ENCODE results near the gene MPZL3. TPM values are rescaled to one million over a fixed set of nuclear protein-coding genes. Genes with fewer than 3 reads are reported as not detected.

The MPZL3 gene
- total RNA-seq, 1 experiment from 2014 or later = 8.7 TPM

GRCh38 chr11:118287006-118287405, 34.8 kb upstream of the MPZL3 start:
- DNase-seq (ENCODE audit: low read depth, low spot score) = no peak
- TF ChIP-seq REST (IDR thresholded peaks at IDR 0.05; ENCODE audit: low read depth) (no peak), ELF1 (IDR thresholded peaks at IDR 0.05; ENCODE audit: borderline replicate concordance, low read depth) (no peak), RAD21 (IDR thresholded peaks at IDR 0.05; ENCODE audit: low read depth) (no peak), JUND (IDR thresholded peaks at IDR 0.05) (peak; percentile 51), FOSL1 (IDR thresholded peaks at IDR 0.05; ENCODE audit: low read depth) (peak; percentile 60), EZH2 (IDR thresholded peaks at IDR 0.05) (no peak), SIN3A (IDR thresholded peaks at IDR 0.05; ENCODE audit: low read depth) (no peak)

More at GRCh38 chr11:118287006-118287405, 34.8 kb upstream of the MPZL3 start:
- no peaks in the 10 kb centered on the region for H4K20me1 ChIP-seq (ENCODE audit: insufficient read depth)
- H3K27ac ChIP-seq (ENCODE audit: low read depth, low read length) = no peak overlapping the region
- RAD21 ChIA-PET (ENCODE audit: low non-redundant PET in 1 of 2, low total read pairs in 2 of 2, uncharacterized antibody in 2 of 2, unreplicated experiment in 2 of 2) = no interaction called here
- no peaks in the 10 kb centered on the region for H3K27me3 ChIP-seq (ENCODE audit: insufficient read depth, low read length)
- peak overlapping the region; percentile 35; the same call in 1 of the 2 replicates for H3K4me2 ChIP-seq (ENCODE audit: low read length)
- no TSS peak for BruUV-seq (replicated peaks)
- peaks cover 10 to 25% of the 10 kb centered on the region in 2 experiments; a peak in 3 of 4 replicates for H3K4me1 ChIP-seq (ENCODE audit: control insufficient read depth in 1 of 2, insufficient read depth in 2 of 2, low read length in 2 of 2)
- CTCF ChIA-PET = interaction anchor here (0.9 to 2.8 kb wide), 2 partner anchors 88 to 89 kb away, joined by 3 to 17 read pairs; no protein-coding TSS in a partner anchor
- intact Hi-C loops (cut with micrococcal nuclease) = loop anchor here (5.0 kb wide), 1 partner anchor 480 kb away; no protein-coding TSS in a partner anchor
- POLR2A ChIA-PET = no interaction called here
- H3K79me2 ChIP-seq (ENCODE audit: insufficient read depth, low read length) = no peaks in the 10 kb centered on the region
- no peaks in the 10 kb centered on the region for H3K9me2 ChIP-seq (ENCODE audit: insufficient read depth)
- no peaks in the 10 kb centered on the region for H3K9me3 ChIP-seq (ENCODE audit: control insufficient read depth in 1 of 2, insufficient read depth in 1 of 2, low read depth in 1 of 2, low read length in 2 of 2)
- H2AFZ ChIP-seq (ENCODE audit: low read depth, low read length, poor library complexity, severe bottlenecking) = no peak overlapping the region
- H3K4me3 ChIP-seq (replicated peaks in 1 of 2; ENCODE audit: low read depth in 1 of 2, low read length in 2 of 2) = no peak overlapping the region
- no peak overlapping the region for H3K9ac ChIP-seq (ENCODE audit: low read length)
- ATAC-seq = peak; percentile 56; the same call in 1 of the 2 replicates
- no peaks in the 10 kb centered on the region for H3K36me3 ChIP-seq (ENCODE audit: control insufficient read depth in 1 of 2, insufficient read depth in 2 of 2, low read length in 2 of 2)
